Measurements from ENCODE around the gene KIAA0586. TPM values are rescaled to one million over a fixed set of nuclear protein-coding genes. Genes with fewer than 3 reads are reported as not detected.

Gene KIAA0586
- total RNA-seq, 4 donors from 2014 or later: 3.6 to 37.5 (median 15.0) TPM

DNA sequence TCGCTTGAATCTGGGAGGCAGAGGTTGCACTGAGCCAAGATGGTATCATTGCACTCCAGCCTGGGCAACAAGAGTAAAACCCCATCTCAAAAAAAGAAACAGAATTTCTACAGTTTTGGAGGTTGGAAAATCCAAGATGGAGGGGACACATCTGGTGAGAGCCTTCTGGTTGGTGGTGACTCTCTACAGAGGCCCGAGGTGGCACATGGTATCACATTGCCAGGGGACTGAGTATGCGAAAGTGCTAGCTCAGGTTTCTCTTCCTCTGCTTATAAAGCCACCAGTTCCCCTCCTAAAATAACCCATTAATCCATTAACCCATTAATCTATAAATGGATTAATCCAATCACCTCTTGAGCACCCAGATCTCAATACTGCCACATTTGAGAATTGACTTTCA lies 139.5 kb downstream of the KIAA0586 start:
- no peaks in the 10 kb centered on the region for H3K27me3 ChIP-seq
- TF ChIP-seq, protein P1, sequence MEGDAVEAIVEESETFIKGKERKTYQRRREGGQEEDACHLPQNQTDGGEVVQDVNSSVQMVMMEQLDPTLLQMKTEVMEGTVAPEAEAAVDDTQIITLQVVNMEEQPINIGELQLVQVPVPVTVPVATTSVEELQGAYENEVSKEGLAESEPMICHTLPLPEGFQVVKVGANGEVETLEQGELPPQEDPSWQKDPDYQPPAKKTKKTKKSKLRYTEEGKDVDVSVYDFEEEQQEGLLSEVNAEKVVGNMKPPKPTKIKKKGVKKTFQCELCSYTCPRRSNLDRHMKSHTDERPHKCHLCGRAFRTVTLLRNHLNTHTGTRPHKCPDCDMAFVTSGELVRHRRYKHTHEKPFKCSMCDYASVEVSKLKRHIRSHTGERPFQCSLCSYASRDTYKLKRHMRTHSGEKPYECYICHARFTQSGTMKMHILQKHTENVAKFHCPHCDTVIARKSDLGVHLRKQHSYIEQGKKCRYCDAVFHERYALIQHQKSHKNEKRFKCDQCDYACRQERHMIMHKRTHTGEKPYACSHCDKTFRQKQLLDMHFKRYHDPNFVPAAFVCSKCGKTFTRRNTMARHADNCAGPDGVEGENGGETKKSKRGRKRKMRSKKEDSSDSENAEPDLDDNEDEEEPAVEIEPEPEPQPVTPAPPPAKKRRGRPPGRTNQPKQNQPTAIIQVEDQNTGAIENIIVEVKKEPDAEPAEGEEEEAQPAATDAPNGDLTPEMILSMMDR (IDR thresholded peaks at IDR 0.05): no peak
- TF ChIP-seq POLR2A (IDR thresholded peaks at IDR 0.05): no peak
- H3K4me1 ChIP-seq: no peaks in the 10 kb centered on the region
- H3K4me3 ChIP-seq: no peak overlapping the region
- DNase-seq: no peak
- no peaks in the 10 kb centered on the region for H3K9me3 ChIP-seq
- H3K36me3 ChIP-seq: no peaks in the 10 kb centered on the region
- intact Hi-C loops (cut with DNase I; ENCODE audit: low total_unique reads): no loop called here
- H3K27ac ChIP-seq: no peak overlapping the region

DNA sequence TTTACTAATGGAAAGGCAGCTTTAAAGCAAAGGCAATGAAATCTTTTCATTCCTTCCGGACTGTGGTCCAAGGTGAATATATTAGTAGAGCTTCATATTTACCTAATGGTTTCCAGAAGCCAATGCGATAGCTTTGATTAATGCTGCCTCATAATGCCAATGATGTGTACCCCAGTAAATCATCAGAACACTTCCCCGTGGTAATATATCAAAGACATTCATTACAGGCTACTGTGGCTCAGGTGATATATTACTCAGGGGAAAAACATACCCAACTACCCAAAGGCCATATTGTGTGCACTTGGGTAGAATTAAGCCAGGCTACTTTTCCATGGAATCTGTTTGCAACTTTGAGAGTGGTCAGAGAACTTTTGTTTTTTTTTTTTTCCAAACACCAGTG lies 140.8 kb downstream of the KIAA0586 start:
- H3K36me3 ChIP-seq: no peaks in the 10 kb centered on the region
- no peak overlapping the region for H3K4me3 ChIP-seq
- no peak for DNase-seq
- no peak overlapping the region for H3K27ac ChIP-seq
- intact Hi-C loops (cut with DNase I; ENCODE audit: low total_unique reads): no loop called here
- TF ChIP-seq, protein P1 (IDR thresholded peaks at IDR 0.05): no peak
- TF ChIP-seq POLR2A (IDR thresholded peaks at IDR 0.05): no peak
- no peaks in the 10 kb centered on the region for H3K4me1 ChIP-seq
- no peaks in the 10 kb centered on the region for H3K9me3 ChIP-seq
- H3K27me3 ChIP-seq: no peaks in the 10 kb centered on the region

DNA sequence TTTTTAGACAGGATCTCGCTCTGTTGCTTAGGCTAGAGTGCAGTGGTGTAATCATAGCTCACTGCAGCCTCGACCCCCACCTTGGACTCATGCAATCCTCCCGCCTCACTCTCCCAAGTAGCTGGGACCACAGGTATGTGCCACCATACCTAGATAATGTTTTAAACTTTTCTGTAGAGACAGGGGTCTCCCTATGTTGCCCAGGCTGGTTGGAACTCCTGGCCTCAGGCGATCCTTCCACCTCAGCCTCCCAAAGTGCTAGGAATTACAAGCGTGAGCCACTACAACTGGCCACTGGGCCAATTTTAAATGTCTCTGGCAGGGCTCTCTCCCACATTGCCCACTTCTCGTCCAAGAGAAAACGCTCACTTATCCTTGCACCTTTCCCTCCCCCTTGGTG lies 143.7 kb downstream of the KIAA0586 start:
- Histone ChIP-seq H3K4me3 (no peak overlapping the region), H3K4me1 (no peaks in the 10 kb centered on the region), H3K9me3 (no peaks in the 10 kb centered on the region), H3K27me3 (no peaks in the 10 kb centered on the region), H3K27ac (no peak overlapping the region), H3K36me3 (no peaks in the 10 kb centered on the region)
- TF ChIP-seq POLR2A (IDR thresholded peaks at IDR 0.05): no peak
- TF ChIP-seq, protein P1 (IDR thresholded peaks at IDR 0.05): no peak
- intact Hi-C loops (cut with DNase I; ENCODE audit: low total_unique reads): no loop called here
- no peak for DNase-seq

DNA sequence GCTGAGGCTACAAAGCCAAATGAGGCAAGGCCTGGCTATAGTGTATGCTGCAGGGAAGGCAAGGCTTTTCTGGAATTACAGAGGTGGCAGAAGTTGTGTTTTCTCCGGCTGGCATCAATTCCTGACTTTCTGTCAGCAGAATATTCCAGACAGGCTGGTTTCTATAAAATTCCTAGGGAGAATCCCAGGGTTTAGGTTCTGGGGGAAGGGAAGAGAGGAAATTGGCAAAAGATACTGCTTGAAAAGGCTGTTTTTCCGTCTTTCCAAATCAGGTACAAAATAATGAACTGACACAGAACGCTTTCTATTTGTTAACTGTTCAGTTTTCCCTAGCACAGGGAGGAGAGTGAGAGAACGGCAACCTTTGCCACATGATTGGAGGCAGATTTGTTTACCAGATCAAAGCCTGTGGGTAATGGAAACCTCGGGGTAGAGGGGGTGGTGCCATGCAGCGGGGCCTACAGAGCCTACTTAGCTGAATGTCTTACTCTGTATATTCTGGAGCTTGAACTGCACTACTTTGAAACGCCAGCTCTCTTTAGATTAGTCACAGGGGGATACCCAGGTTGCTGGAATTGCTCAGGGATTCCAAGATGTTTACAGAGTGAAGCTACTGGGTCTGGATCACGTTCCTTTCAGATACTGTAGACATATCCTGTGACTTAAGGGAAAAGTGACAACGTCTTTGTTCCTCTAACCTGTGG lies 144.4 kb downstream of the KIAA0586 start:
- Histone ChIP-seq H3K9me3 (no peaks in the 10 kb centered on the region), H3K27ac (no peak overlapping the region), H3K36me3 (no peaks in the 10 kb centered on the region), H3K4me3 (no peak overlapping the region), H3K4me1 (no peaks in the 10 kb centered on the region), H3K27me3 (no peaks in the 10 kb centered on the region)
- no peak for DNase-seq
- intact Hi-C loops (cut with DNase I; ENCODE audit: low total_unique reads): no loop called here
- TF ChIP-seq POLR2A (IDR thresholded peaks at IDR 0.05): no peak
- TF ChIP-seq, protein P1 (IDR thresholded peaks at IDR 0.05): no peak

DNA sequence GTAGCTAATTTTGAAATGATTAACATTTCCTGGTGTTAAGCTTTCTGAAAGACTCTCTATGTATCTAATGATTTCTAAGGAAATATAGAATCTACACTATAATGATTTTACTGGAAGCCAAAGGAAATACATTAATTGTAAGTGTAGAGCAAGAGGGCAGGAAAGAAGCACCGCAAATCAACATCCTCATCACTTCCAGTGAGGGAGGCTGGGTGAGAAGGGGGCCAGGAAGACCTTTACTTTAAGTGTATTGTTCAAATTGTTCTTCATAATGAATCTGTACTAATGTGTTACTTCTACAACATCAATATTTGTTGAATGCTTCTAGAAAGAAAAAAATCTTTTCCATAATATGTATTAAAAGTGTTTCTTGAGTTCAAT lies 144.9 kb downstream of the KIAA0586 start:
- intact Hi-C loops (cut with DNase I; ENCODE audit: low total_unique reads): no loop called here
- H3K27ac ChIP-seq: no peak overlapping the region
- H3K27me3 ChIP-seq: no peaks in the 10 kb centered on the region
- DNase-seq: no peak
- no peaks in the 10 kb centered on the region for H3K9me3 ChIP-seq
- no peak overlapping the region for H3K4me3 ChIP-seq
- TF ChIP-seq, protein P1 (IDR thresholded peaks at IDR 0.05): no peak
- TF ChIP-seq POLR2A (IDR thresholded peaks at IDR 0.05): no peak
- no peaks in the 10 kb centered on the region for H3K36me3 ChIP-seq
- no peaks in the 10 kb centered on the region for H3K4me1 ChIP-seq
